HS-5 (cell line): ENCODE data around the gene ZNF446.
"Not testable (repeated sequence)": the region's sequence is repeated elsewhere in the genome, so short reads cannot be mapped to it uniquely, and the experiment has no call there.

ENCODE experiments used
- DNase-seq: peaks from one replicate; pipeline ENCODE4 v3.0.0-alpha.2; 2012; ENCODE audit warnings: low read depth

The ZNF446 gene

GRCh38 chr19:58470837-58471543, 5.2 kb upstream of the ZNF446 start:
- not testable (repeated sequence) for DNase-seq

GRCh38 chr19:58471736-58472135, 4.4 kb upstream of the ZNF446 start:
- DNase-seq, result no peak

GRCh38 chr19:58473775-58474174, 2.4 kb upstream of the ZNF446 start:
- DNase-seq, result no peak

GRCh38 chr19:58474291-58474996, 1.7 kb upstream of the ZNF446 start:
- DNase-seq, result no peak

GRCh38 chr19:58474997-58475713, 997 bp upstream of the ZNF446 start:
- no peak for DNase-seq

- no peak for DNase-seq
Observed at GRCh38 chr19:58476498-58477015, 405 bp downstream of the ZNF446 start.

- no peak for DNase-seq
Observed at GRCh38 chr19:58477130-58477529, 978 bp downstream of the ZNF446 start.

GRCh38 chr19:58477871-58478270, 1.7 kb downstream of the ZNF446 start:
- DNase-seq, result no peak

- DNase-seq, result no peak
Observed at GRCh38 chr19:58479303-58479702, 3.2 kb downstream of the ZNF446 start.

- no peak for DNase-seq
Observed at GRCh38 chr19:58479736-58480480, 3.8 kb downstream of the ZNF446 start.

GRCh38 chr19:58480481-58480830, 4.3 kb downstream of the ZNF446 start:
- DNase-seq, result no peak

- no peak for DNase-seq
Observed at GRCh38 chr19:58480831-58481230, 4.7 kb downstream of the ZNF446 start.

- no peak for DNase-seq
Observed at GRCh38 chr19:58482372-58482771, 6.2 kb downstream of the ZNF446 start.

- DNase-seq, result no peak
Observed at GRCh38 chr19:58483776-58484175, 7.6 kb downstream of the ZNF446 start.

- DNase-seq, result not testable (repeated sequence)
Observed at GRCh38 chr19:58484349-58484748, 8.2 kb downstream of the ZNF446 start.

- DNase-seq, result no peak
Observed at GRCh38 chr19:58491393-58491792, 15.2 kb downstream of the ZNF446 start.

- no peak for DNase-seq
Observed at GRCh38 chr19:58492265-58492664, 16.1 kb downstream of the ZNF446 start.

- DNase-seq, result no peak
Observed at GRCh38 chr19:58497634-58498170, 21.6 kb downstream of the ZNF446 start.

GRCh38 chr19:58498316-58499020, 22.3 kb downstream of the ZNF446 start:
- DNase-seq, result no peak

- peak; percentile 72 for DNase-seq
Observed at GRCh38 chr19:58499021-58499927, 23.1 kb downstream of the ZNF446 start.
